Neural progenitor cell (in vitro differentiated cells): ENCODE data around the gene MRPS27. TPM values are rescaled to one million over a fixed set of nuclear protein-coding genes. Genes with fewer than 3 reads are reported as not detected.

Experiments
- DNase-seq: peaks from one replicate; pipeline ENCODE4 v3.0.0-alpha.2; 2016; ENCODE audit warnings: low spot score
- H2AFZ ChIP-seq: fragments of 200-600 bp; sonication (generic); replicated peaks from 2 replicates; pipeline ENCODE4 v1.6.1; 2016; ENCODE audit warnings: antibody characterized with exemption
- H3F3A ChIP-seq: fragments of 200-600 bp; sonication (generic); 2 replicates; pipeline ENCODE4 v1.6.1; 2016; ENCODE audit warnings: antibody characterized with exemption, low read depth
- H3K27ac ChIP-seq: fragments of 200-600 bp; sonication (generic); 2 replicates; pipeline ENCODE4 v1.5.1; 2016; ENCODE audit warnings: mild to moderate bottlenecking
- H3K27me3 ChIP-seq: fragments of 200-600 bp; sonication (generic); 2 replicates; pipeline ENCODE4 v1.6.1; 2016; ENCODE audit warnings: mild to moderate bottlenecking, moderate library complexity
- H3K36me3 ChIP-seq: fragments of 200-600 bp; sonication (generic); 2 replicates; pipeline ENCODE4 v1.5.1; 2016
- H3K4me1 ChIP-seq: fragments of 200-600 bp; sonication (generic); 2 replicates; pipeline ENCODE4 v1.6.1; 2016; ENCODE audit warnings: mixed run types
- H3K4me2 ChIP-seq: fragments of 200-600 bp; sonication (generic); 2 replicates; pipeline ENCODE4 v1.6.1; 2016
- H3K4me3 ChIP-seq: fragments of 200-600 bp; sonication (generic); 2 replicates; pipeline ENCODE4 v1.5.1; 2016
- H3K79me2 ChIP-seq: fragments of 200-600 bp; sonication (generic); 2 replicates; pipeline ENCODE4 v1.6.1; 2016; ENCODE audit warnings: low read depth
- H3K9ac ChIP-seq: fragments of 200-600 bp; sonication (generic); 2 replicates; pipeline ENCODE4 v1.6.1; 2016
- H3K9me3 ChIP-seq: fragments of 200-600 bp; sonication (generic); 2 replicates; pipeline ENCODE4 v1.5.1; 2016; ENCODE audit warnings: low read depth
- H4K20me1 ChIP-seq: fragments of 200-600 bp; sonication (generic); 2 replicates; pipeline ENCODE4 v1.6.1; 2016; ENCODE audit warnings: low read depth
- H3K27ac Mint-ChIP-seq: 3 replicates; pipeline ENCODE4 v1.8.0; 2021; ENCODE audit warnings: mixed read lengths
- H3K27me3 Mint-ChIP-seq: 2 replicates; pipeline ENCODE4 v1.8.0; 2022; ENCODE audit warnings: low read depth, mild to moderate bottlenecking, inconsistent platforms, moderate library complexity, mixed read lengths; ENCODE audit not compliant: insufficient read depth
- H3K36me3 Mint-ChIP-seq: 3 replicates; pipeline ENCODE4 v1.8.0; 2021; ENCODE audit warnings: mixed read lengths
- H3K4me1 Mint-ChIP-seq: 3 replicates; pipeline ENCODE4 v1.8.0; 2021; ENCODE audit warnings: mixed read lengths
- H3K4me3 Mint-ChIP-seq: 3 replicates; pipeline ENCODE4 v1.8.0; 2021; ENCODE audit warnings: mild to moderate bottlenecking, moderate library complexity, mixed read lengths
- H3K9me3 Mint-ChIP-seq: 3 replicates; pipeline ENCODE4 v1.8.0; 2020; ENCODE audit warnings: mixed read lengths
- CTCF ChIP-seq: fragments of 200-600 bp; sonication (generic); IDR thresholded peaks from 2 replicates; pipeline ENCODE4 v1.5.1; 2017; ENCODE audit warnings: antibody characterized with exemption, mild to moderate bottlenecking
- EZH2 ChIP-seq: fragments of 200-600 bp; sonication (generic); IDR thresholded peaks from 2 replicates; pipeline ENCODE4 v1.6.1; 2017; ENCODE audit warnings: antibody characterized with exemption, mild to moderate bottlenecking, moderate library complexity
- EZH2phosphoT487 ChIP-seq: fragments of 200-600 bp; sonication (generic); IDR thresholded peaks from 2 replicates; pipeline ENCODE4 v1.6.1; 2017; ENCODE audit warnings: antibody characterized with exemption
- total RNA-seq: library from RNA; depleted of rRNA; stranded (reverse); fragments of >200 nt; gene quantifications from 2 replicates; pipeline ENCODE4 v1.2.3, GENCODE V29; 2015; ENCODE audit warnings: low replicate concordance

The MRPS27 gene
- total RNA-seq, 1 donor from 2014 or later: 154 TPM

GRCh38 chr5:72206160-72206559 lies 113.9 kb downstream of the MRPS27 start:
- Histone ChIP-seq H3K4me2 (no peak overlapping the region), H3K79me2 (peaks cover 4% of the 10 kb centered on the region), H3K27me3 (no peaks in the 10 kb centered on the region), H2AFZ (no peak overlapping the region), H3K4me1 (peaks cover 35% of the 10 kb centered on the region), H3K4me3 (no peak overlapping the region), H3F3A (peaks cover 32% of the 10 kb centered on the region), H3K9ac (no peak overlapping the region), H3K27ac (no peak overlapping the region), H3K9me3 (no peaks in the 10 kb centered on the region), H3K36me3 (peaks cover 14% of the 10 kb centered on the region), H4K20me1 (peaks cover 8% of the 10 kb centered on the region)
- H3K36me3 Mint-ChIP-seq: peaks cover 56% of the 10 kb centered on the region
- no peak overlapping the region for H3K4me3 Mint-ChIP-seq
- no peaks in the 10 kb centered on the region for H3K9me3 Mint-ChIP-seq
- H3K27ac Mint-ChIP-seq: no peak overlapping the region
- H3K27me3 Mint-ChIP-seq: peaks cover 5% of the 10 kb centered on the region
- no peak for DNase-seq
- peaks cover 34% of the 10 kb centered on the region for H3K4me1 Mint-ChIP-seq
- TF ChIP-seq EZH2phosphoT487 (no peak), EZH2 (no peak), CTCF (no peak)

- Mint-ChIP-seq H3K36me3 (peaks cover 59% of the 10 kb centered on the region), H3K27me3 (peaks cover 5% of the 10 kb centered on the region), H3K4me3 (no peak overlapping the region), H3K27ac (no peak overlapping the region), H3K9me3 (no peaks in the 10 kb centered on the region), H3K4me1 (peaks cover 30% of the 10 kb centered on the region)
- TF ChIP-seq CTCF (no peak), EZH2phosphoT487 (no peak), EZH2 (no peak)
- Histone ChIP-seq H3K27ac (no peak overlapping the region), H3K36me3 (peaks cover 14% of the 10 kb centered on the region), H3F3A (peaks cover 29% of the 10 kb centered on the region), H3K4me2 (no peak overlapping the region), H3K4me1 (peaks cover 32% of the 10 kb centered on the region), H3K79me2 (peaks cover 4% of the 10 kb centered on the region), H4K20me1 (peaks cover 8% of the 10 kb centered on the region), H3K9ac (no peak overlapping the region), H3K4me3 (no peak overlapping the region), H3K9me3 (no peaks in the 10 kb centered on the region), H2AFZ (no peak overlapping the region), H3K27me3 (no peaks in the 10 kb centered on the region)
- no peak for DNase-seq
Measured at GRCh38 chr5:72205431-72206009, 114.5 kb downstream of the MRPS27 start.

- H3K27me3 ChIP-seq: no peaks in the 10 kb centered on the region
- Mint-ChIP-seq H3K4me1 (peaks cover 25% of the 10 kb centered on the region), H3K36me3 (peaks cover 62% of the 10 kb centered on the region), H3K9me3 (no peaks in the 10 kb centered on the region), H3K27ac (no peak overlapping the region), H3K27me3 (peaks cover 2% of the 10 kb centered on the region), H3K4me3 (no peak overlapping the region)
- peaks cover 14% of the 10 kb centered on the region for H3K36me3 ChIP-seq
- H2AFZ ChIP-seq: no peak overlapping the region
- peaks cover 4% of the 10 kb centered on the region for H3K79me2 ChIP-seq
- H3K4me3 ChIP-seq: no peak overlapping the region
- peaks cover 8% of the 10 kb centered on the region for H4K20me1 ChIP-seq
- DNase-seq: no peak
- TF ChIP-seq EZH2phosphoT487: no peak
- TF ChIP-seq EZH2: no peak
- TF ChIP-seq CTCF: no peak
- no peak overlapping the region for H3K9ac ChIP-seq
- peaks cover 26% of the 10 kb centered on the region for H3K4me1 ChIP-seq
- H3K9me3 ChIP-seq: no peaks in the 10 kb centered on the region
- no peak overlapping the region for H3K4me2 ChIP-seq
- no peak overlapping the region for H3K27ac ChIP-seq
- peaks cover 28% of the 10 kb centered on the region for H3F3A ChIP-seq
Measured at GRCh38 chr5:72204946-72205345, 115.1 kb downstream of the MRPS27 start.
